Heart right ventricle (tissue), 16 donors: ENCODE results near the gene CEP290. TPM values are rescaled to one million over a fixed set of nuclear protein-coding genes. Genes with fewer than 3 reads are reported as not detected.

Experiments used
- ATAC-seq, 8 donors: fragments of 200-7000 bp; cut with Tn5 transposase; one replicate each; pipeline ENCODE4 v1.9.1; 2020; ENCODE audit warnings: mild to moderate bottlenecking in 8 of 8, moderate library complexity in 8 of 8, moderate number of reproducible peaks in 1 of 8
- DNase-seq, 2 donors: peaks; one replicate each; pipeline ENCODE4 v3.0.0-alpha.2; 2020
- H3K27ac ChIP-seq, 10 donors: fragments of 200-600 bp; sonication (generic) in 2 of 10; one replicate each; pipeline versions ENCODE4 v1.5.0 to v1.8.0; 2020 to 2022; ENCODE audit warnings: mild to moderate bottlenecking in 3 of 10
- H3K27me3 ChIP-seq, 7 donors: fragments of 200-600 bp; one replicate each; pipeline ENCODE4 v1.8.0; 2021 to 2022; ENCODE audit warnings: mild to moderate bottlenecking in 2 of 7
- H3K36me3 ChIP-seq, 9 donors: fragments of 200-600 bp; sonication (generic) in 1 of 9; one replicate each; pipeline versions ENCODE4 v1.5.0 to v1.8.0; 2020 to 2022; ENCODE audit warnings: mild to moderate bottlenecking in 2 of 9
- H3K4me1 ChIP-seq, 9 donors: fragments of 200-600 bp; sonication (generic) in 1 of 9; one replicate each; pipeline versions ENCODE4 v1.5.0 to v1.8.0; 2020 to 2022; ENCODE audit warnings: mild to moderate bottlenecking in 4 of 9
- H3K4me3 ChIP-seq, 10 donors: fragments of 200-600 bp; sonication (generic) in 2 of 10; one replicate each; pipeline versions ENCODE4 v1.5.0 to v1.8.0; 2020 to 2022; ENCODE audit warnings: mild to moderate bottlenecking in 7 of 10, moderate library complexity in 2 of 10
- H3K9me3 ChIP-seq, 11 donors: fragments of 200-600 bp in 10 of 11; sonication (generic) in 2 of 11; one replicate each; pipeline versions ENCODE4 v1.5.0 to v1.8.0; 2013 to 2022; ENCODE audit warnings: mild to moderate bottlenecking in 2 of 11, control low read depth in 1 of 11, moderate library complexity in 1 of 11
- CTCF ChIP-seq, 9 donors: fragments of 200-600 bp; sonication (generic) in 2 of 9; IDR thresholded peaks; one replicate each; pipeline versions ENCODE4 v1.5.0 to v1.8.0; 2021 to 2022; ENCODE audit warnings: antibody characterized with exemption in 9 of 9, mild to moderate bottlenecking in 5 of 9, moderate library complexity in 1 of 9
- WGBS, 2 donors: extraction: QIAGEN DNeasy Blood & Tissue Kit; methylation state at CpG; one replicate each; pipeline ENCODE4 v1.1.7; 2013; ENCODE audit warnings: inconsistent platforms in 1 of 2; 5-methylcytosine and 5-hydroxymethylcytosine counted together
- intact Hi-C, 10 donors: fragments of 100-400 bp; cut with DNase I; formaldehyde crosslinking; loops; one replicate each; pipeline versions ENCODE4 v1.11.1 to v1.14.2; 2022
- polyA plus RNA-seq, 2 donors: library from polyadenylated mRNA; stranded (reverse); fragments of 200-250 nt; gene quantifications; one replicate each; pipeline ENCODE4 v1.2.3, GENCODE V29; 2013
- total RNA-seq, 10 donors: library from RNA; stranded (reverse); fragmentation: NEBNext Ultra II Directional in 3 of 10; extraction: Animal tissue kit (Norgen Biotek cat#: 25700) in 3 of 10; gene quantifications; one replicate each; pipeline versions ENCODE4 v1.2.1 to v1.2.4, GENCODE V29; 2021 to 2023
- donor health status: Arrhythmogenic right ventricular cardiomyopathy.
- donor health status: ischemic (EF 13 %, LVEDD 7.1; RV severe dilation, severe dysfunction).
- donor health status: healthy with polysubstance abuse.
- donor health status: DM: no; HTN: yes; CAD: no.
- donor health status: DM: no; HTN: no; CAD: no.
- donor health status: ischemic (EF 25% LVEDD 6.9; RV normal size, moderate dysfunction).
- donor health status: ischemic (EF 25% LVEDD 5.7; RV mildly dilated, moderate dysfunction).
- donor health status: healthy.
- donor health status: DM: yes; HTN: yes; CAD: no.
- donor health status: Ischemic cardiomyopathy.
- donor health status: ischemic (EF 35%, LVEDD 5.7; RV mildly dilated, moderate dysfunction).
- donor health status: nonischemic (EF 11% LVEDD 7.7; RV severe dilation, severe dysfunction).
- donor health status: DM: yes; HTN: yes; CAD: no.
- donor health status: PGD.
- donor health status: ischemic (EF 29% LVEDD 5.4; RV normal size, mild dysfunction).
- donor health status: nonischemic (EF 23%, LVEDD 6.1; RV moderate dilation, normal function).

CEP290 gene
- total and polyA plus RNA-seq, 12 donors, result 2.6 to 10.9 (median 7.7) TPM

GRCh38 chr12:88063375-88063774 is 78.5 kb downstream of the CEP290 start:
- ATAC-seq (no peak), DNase-seq (no peak)
- H3K27me3 ChIP-seq, result no peaks in the 10 kb centered on the region
- H3K36me3 ChIP-seq, result peaks cover 0 to 66% (median 9%) of the 10 kb centered on the region in 9 donors
- peaks cover 0 to 6% (median 0%) of the 10 kb centered on the region in 9 donors for H3K4me1 ChIP-seq
- TF ChIP-seq CTCF (IDR thresholded peaks at IDR 0.05), result no peak
- H3K27ac ChIP-seq, result no peak overlapping the region
- intact Hi-C loops, result no loop called here
- 83 to 84% methylated on average over 2 of the region's 2 CpGs for WGBS, 2 donors
- H3K9me3 ChIP-seq, result no peaks in the 10 kb centered on the region
- no peak overlapping the region for H3K4me3 ChIP-seq

DNA sequence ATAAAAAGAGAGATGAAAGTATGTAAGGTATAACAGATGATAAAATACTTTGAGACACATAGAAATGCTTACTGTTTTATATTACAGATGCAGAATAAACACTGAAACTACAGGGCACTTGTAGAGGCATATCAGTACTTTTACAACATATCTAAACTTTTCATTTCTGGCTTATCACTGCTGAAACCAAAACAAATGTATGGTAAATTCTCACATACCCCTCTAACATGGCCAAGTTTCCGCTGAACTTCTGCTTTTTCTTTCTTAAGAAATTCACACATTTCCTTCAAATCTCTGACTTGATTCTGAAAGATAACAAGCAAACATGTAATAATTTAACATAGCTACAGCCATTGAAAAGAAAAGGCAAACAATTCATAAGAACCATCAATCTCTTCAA is 79.4 kb downstream of the CEP290 start:
- Histone ChIP-seq H3K9me3 (no peaks in the 10 kb centered on the region), H3K27ac (no peak overlapping the region), H3K27me3 (no peaks in the 10 kb centered on the region), H3K4me1 (peaks cover 0 to 13% (median 0%) of the 10 kb centered on the region in 9 donors), H3K4me3 (no peak overlapping the region), H3K36me3 (peaks cover 0 to 57% (median 4%) of the 10 kb centered on the region in 9 donors)
- TF ChIP-seq CTCF (IDR thresholded peaks at IDR 0.05), result no peak
- no peak for DNase-seq
- 86 to 90% methylated on average over 1 of the region's 1 CpG for WGBS, 2 donors
- ATAC-seq, result no peak
- intact Hi-C loops, result no loop called here

DNA sequence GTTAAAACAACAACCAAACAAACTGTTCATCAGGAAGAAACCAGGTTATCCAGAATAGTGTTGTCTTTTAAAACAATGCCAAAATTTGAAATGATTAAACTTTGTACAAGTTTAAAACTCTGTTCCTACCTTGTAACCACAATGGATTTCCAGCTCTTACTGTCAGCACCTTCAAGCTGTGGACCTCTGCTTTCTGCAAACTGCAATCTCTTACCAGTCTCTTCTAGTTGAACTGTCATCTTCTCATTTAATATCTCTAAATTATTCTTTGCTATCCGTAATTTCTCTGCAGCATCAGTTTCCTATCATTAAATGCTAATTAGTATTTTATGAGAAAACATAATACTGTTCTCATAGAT is 83.2 kb downstream of the CEP290 start:
- peak overlapping the region in 8 of 10 donors; percentile 12 to 60 (median 34) for H3K27ac ChIP-seq
- no peaks in the 10 kb centered on the region for H3K27me3 ChIP-seq
- DNase-seq, result no peak
- 53 to 70% methylated on average over 1 of the region's 1 CpG for WGBS, 2 donors
- TF ChIP-seq CTCF (IDR thresholded peaks at IDR 0.05), result no peak
- intact Hi-C loops, result no loop called here
- H3K4me1 ChIP-seq, result peaks cover 0 to 13% (median 0%) of the 10 kb centered on the region in 9 donors
- no peaks in the 10 kb centered on the region for H3K9me3 ChIP-seq
- peaks cover 0 to 67% (median 0%) of the 10 kb centered on the region in 9 donors for H3K36me3 ChIP-seq
- no peak overlapping the region for H3K4me3 ChIP-seq
- peak in 4 of 8 donors; percentile 44 to 79 (median 67) for ATAC-seq

DNA sequence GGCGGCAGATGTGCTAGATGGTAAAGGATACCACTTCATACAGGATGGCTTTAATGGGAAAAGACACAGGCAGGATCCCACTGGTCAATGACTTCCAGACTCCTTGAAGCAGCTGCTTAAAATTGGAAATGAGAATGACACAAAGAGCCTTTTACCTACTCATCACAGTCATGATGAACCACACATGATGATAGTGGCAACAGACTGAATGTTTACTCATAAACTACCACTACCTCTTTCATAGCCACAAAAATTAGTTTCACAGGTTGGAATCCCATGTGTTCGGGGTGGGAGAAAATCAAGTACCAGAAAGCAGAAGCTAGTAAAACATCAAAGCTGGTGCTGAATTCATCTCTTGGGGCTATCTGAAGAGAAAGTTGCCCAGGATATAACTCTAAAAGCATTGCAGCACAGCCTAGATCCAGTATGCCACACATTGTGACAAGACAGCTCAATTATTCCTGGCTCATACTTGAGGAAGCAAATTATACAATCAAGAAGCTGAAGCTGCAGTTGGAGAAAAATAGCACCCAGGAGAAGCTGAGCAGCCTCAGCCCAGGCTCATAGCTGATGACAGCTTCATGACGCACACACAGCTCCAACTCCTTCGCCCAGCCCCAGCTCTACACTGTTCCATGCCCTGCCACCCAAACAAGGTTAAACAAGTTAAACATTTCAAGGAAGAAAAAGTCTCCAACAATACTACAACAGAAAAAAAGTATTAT is 83.7 kb downstream of the CEP290 start:
- Histone ChIP-seq H3K4me3 (no peak overlapping the region), H3K27ac (peak overlapping the region in 8 of 10 donors; percentile 12 to 60 (median 34)), H3K4me1 (peaks cover 0 to 13% (median 0%) of the 10 kb centered on the region in 9 donors), H3K27me3 (no peaks in the 10 kb centered on the region), H3K36me3 (peaks cover 0 to 72% (median 0%) of the 10 kb centered on the region in 9 donors), H3K9me3 (no peaks in the 10 kb centered on the region)
- 72 to 73% methylated on average over 4 of the region's 4 CpGs for WGBS, 2 donors
- DNase-seq, result peak; percentile 32
- intact Hi-C loops, result no loop called here
- no peak for TF ChIP-seq CTCF (IDR thresholded peaks at IDR 0.05)
- ATAC-seq, result peak; percentile 77 to 100 (median 97)
